HuH-7.5 (cell line): ENCODE measurements around the gene DNAJC5.
"Not testable (repeated sequence)": the region's sequence is repeated elsewhere in the genome, so short reads cannot be mapped to it uniquely, and the experiment has no call there.

Experiments
- DNase-seq: peaks from one replicate; pipeline ENCODE4 v3.0.0; 2011; ENCODE audit warnings: low spot score

Gene DNAJC5

DNA sequence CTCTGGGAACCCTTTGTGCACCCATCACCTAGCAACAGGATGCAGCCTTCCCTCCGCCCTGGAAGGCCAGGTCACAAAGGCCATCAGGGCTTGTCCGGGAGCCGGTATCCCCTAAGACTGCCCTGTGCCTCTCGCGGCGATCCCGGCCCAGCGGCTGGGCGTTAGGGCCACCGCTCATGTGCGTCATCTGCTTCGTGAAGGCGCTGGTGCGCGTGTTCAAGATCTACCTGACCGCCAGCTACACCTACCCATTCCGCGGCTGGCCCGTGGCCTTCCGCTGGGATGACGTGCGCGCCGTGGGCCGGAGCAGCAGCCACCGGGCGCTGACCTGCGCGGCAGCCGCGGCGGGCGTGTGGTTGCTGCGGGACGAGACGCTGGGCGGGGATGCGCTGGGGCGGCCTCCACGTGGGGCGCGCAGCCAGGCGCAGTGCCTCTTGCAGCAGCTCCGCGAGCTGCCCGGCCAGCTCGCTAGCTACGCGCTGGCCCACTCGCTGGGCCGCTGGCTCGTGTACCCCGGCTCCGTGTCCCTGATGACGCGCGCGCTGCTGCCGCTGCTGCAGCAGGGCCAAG is 33.5 kb upstream of the DNAJC5 start, which contains the start of gene ABHD16B:
Gene ABHD16B, plus strand, starts transcription at position 134 of the 570 bp plus-strand sequence. Its CDS starts 43 bp downstream, at position 177.
- peak; percentile 20 for DNase-seq

- peak; percentile 23 for DNase-seq
Measured at GRCh38 chr20:63861981-63862901, 32.7 kb upstream of the DNAJC5 start.

DNA sequence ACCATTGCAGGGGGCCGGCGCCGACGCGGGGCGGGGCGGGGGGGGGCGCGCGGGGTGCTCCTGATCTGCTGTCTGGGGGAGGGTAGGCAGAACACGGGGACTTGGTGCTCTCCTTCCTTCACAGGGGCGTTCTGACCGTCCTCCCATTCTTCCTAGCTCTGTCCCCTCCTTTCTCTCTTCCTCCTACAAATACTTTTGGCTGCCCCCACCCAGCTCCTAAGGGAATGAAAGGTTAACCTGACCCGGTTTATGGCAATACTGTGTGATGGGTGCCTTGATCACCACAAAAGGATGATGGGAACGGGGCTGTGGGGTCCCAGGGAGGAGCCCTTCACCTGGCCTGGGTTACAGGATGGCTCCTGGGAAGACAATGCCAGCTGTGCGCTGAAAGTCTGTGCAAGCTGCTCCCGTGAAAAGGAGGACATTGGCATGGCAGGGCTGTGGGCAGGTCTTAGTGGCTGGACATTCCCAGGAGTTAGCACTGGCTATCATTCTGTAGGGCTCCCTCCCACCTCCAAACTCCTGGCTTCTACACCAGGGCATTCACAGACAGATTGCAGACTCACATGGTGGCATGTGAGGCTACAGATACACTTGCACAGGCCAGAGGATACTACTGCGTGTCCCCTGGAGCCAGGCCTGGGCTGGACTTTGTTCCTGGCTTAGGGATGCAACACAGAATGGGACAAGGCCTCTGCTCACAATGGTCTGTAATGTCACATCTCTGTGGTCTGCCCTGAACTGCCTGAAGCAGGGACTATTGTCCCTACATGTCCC is 31.7 kb upstream of the DNAJC5 start:
- DNase-seq, result no peak

GRCh38 chr20:63863798-63864544 is 31.0 kb upstream of the DNAJC5 start:
- peak; percentile 96 for DNase-seq

DNA sequence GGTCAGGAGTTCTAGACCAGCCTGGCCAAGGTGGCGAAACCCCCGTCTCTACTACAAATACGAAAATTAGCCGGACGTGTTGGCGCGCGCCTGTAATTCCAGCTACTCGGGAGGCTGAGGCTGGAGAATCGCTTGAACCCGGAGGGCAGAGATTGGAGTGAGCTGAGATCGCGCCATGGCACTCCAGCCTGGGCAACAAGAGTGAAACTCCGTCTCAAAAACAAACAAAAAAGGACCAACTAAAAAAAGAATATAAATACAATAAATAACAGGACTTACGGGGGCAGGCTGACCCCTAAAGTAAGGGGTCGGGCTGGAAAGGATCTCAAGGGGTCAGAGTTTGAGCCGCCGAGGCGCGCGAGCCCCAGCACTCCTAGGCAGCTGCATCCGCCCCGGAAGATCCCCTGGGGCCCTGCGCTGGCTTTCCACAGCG is 30.4 kb upstream of the DNAJC5 start:
- no peak for DNase-seq

- DNase-seq, result peak; percentile 100
Measured at GRCh38 chr20:63864978-63865640, 29.8 kb upstream of the DNAJC5 start, which contains the start of gene TPD52L2. TPD52L2 (plus strand) TSS chr20:63865270; CDS start chr20:63865366, 96 bp downstream.

GRCh38 chr20:63867042-63867441 is 27.9 kb upstream of the DNAJC5 start:
- DNase-seq, result not testable (repeated sequence)

DNA sequence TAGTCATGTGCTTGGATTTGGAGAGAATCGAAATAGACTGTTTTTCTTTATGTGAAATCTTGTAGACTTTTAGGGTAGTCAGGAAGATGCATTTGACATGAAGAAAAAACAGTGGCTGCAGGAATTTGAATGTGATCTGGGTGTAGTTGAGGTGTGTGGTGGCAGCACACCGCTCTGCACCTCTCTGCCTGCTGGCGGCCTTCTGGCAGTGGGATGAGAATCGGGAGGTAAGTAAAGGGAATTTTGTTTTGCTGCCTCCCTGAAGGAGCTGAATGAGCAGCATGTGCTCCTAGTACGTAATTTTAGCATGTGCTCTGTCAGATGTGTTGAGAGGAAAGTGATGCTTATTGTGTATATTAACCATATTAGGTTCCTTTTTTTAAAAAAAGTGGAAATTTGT is 26.7 kb upstream of the DNAJC5 start:
- DNase-seq, result no peak

- DNase-seq, result no peak
Measured at GRCh38 chr20:63873477-63873971, 21.4 kb upstream of the DNAJC5 start.

- not testable (repeated sequence) for DNase-seq
Measured at GRCh38 chr20:63874241-63874640, 20.7 kb upstream of the DNAJC5 start.

- DNase-seq, result no peak
Measured at GRCh38 chr20:63876489-63877036, 18.4 kb upstream of the DNAJC5 start.

GRCh38 chr20:63877755-63878470 is 17.0 kb upstream of the DNAJC5 start:
- DNase-seq, result no peak

GRCh38 chr20:63878899-63879663 is 15.8 kb upstream of the DNAJC5 start:
- DNase-seq, result no peak

DNA sequence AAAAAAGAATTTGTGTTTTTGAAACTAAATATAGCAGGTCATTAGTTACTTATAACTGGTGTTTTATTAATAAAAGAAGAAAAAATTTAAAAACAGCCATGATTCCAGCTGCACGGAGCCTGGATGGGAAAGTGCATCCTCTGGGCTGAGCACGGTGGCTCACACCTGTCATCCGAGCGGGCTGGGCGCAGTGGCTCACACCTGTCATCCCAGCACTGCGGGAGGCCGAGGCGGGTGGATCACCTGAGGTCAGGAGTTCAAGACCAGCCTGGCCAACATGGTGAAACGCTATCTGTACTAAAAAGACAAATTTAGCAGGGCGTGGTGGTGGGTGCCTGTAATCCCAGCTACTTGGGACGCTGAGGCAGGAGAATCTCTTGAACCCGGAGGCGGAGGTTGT is 14.0 kb upstream of the DNAJC5 start:
- not testable (repeated sequence) for DNase-seq

- DNase-seq, result no peak
Measured at GRCh38 chr20:63881451-63882226, 13.3 kb upstream of the DNAJC5 start.

GRCh38 chr20:63882257-63883200 is 12.4 kb upstream of the DNAJC5 start:
- DNase-seq, result no peak

DNA sequence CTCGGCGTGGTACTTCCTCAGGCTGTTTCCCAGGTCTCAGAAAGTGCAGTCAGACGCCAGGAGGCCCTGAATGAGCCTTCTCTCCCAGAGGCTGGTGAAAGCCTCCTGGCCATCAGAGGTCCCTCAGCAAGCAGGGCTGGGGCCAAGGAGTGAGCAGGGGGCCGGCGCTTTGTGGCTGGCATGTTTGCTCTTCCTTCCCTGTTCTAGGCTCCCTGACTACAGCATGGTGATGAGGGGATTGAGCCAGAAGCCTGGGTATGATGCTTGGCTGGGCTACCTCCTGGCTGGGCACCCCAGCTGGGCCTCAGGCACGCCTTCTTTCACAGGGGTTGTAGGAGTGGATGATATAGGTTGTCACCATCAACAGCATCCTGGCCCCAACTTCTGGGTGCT is 11.7 kb upstream of the DNAJC5 start:
- no peak for DNase-seq
